ENCODE results near the gene IFNGR1.
"Not testable (repeated sequence)": the region's sequence is repeated elsewhere in the genome, so short reads cannot be mapped to it uniquely, and the experiment has no call there.

The IFNGR1 gene

DNA sequence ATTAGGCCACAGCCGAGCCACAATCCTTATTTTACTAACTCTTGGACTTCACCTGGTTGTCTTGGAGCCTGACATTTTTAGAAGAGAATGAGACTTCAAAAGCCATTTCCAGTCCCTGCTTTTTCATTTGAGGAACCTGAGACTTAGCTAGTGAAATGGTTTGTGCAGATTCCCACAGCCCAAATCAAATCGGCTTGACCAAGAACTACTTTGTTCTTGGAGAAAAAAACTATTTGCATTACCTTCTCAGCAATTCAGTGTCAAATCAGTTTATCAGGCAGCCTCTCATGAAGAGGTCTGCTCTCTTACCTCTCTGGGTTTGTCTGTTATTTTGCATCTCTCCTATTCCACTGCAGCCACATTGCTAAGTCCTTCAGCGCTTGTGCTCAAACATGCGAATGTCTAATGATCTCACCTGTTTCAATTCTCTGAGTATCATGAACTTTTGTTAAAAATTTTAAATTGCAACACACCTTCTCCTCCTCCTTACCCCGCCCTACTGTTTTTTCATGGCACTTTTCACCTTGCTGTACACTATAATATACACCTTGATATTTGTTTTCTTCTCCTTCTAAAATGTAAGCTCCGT is 573 bp upstream of the IFNGR1 start:
- TF ChIP-seq CTCF (IDR thresholded peaks at IDR 0.05; ENCODE audit: low read depth, low read length, missing control alignments) = no peak
- peak overlapping the region; percentile 84 for H3K4me3 ChIP-seq (ENCODE audit: low read depth, low read length)
- no peak for DNase-seq (ENCODE audit: low read depth)

- DNase-seq (ENCODE audit: low read depth) = no peak
- TF ChIP-seq CTCF (IDR thresholded peaks at IDR 0.05; ENCODE audit: low read depth, low read length, missing control alignments) = no peak
- H3K4me3 ChIP-seq (ENCODE audit: low read depth, low read length) = peak overlapping the region; percentile 84
Measured at GRCh38 chr6:137218473-137218916, 690 bp downstream of the IFNGR1 start.

DNA sequence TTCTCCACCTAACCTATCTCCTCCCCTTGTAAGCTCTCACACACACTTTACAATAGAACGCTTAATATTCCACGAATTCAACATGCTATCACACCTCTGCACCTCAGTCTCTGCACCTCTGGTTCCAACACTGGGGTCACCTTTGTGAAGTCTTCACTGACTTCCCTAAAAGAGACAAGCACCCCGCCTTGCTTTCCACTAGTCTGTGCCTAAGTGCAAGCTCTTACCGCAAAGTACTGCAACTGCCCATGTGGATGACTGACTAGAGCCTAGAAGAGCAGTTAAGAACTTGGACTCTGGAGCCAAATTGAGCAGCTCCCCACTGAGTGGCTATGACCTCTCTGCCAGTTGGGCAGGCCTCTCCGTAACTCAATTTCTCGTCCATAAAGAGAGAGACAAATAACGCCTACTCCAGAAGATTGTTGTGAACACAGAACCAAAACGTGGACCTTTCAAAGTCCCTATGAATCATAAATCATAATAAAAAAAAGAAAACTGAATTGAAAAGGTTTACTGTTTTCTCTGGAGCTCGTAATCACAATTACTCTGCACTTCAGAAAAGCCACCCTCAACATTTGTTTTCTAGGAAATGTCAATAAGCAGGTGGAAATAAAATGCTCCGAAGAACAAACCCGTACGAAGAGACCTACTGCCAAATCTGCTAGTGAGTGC is 1.2 kb downstream of the IFNGR1 start:
- peak overlapping the region; percentile 84 for H3K4me3 ChIP-seq (ENCODE audit: low read depth, low read length)
- TF ChIP-seq CTCF (IDR thresholded peaks at IDR 0.05; ENCODE audit: low read depth, low read length, missing control alignments) = no peak
- no peak for DNase-seq (ENCODE audit: low read depth)

GRCh38 chr6:137216875-137217553 is 2.2 kb downstream of the IFNGR1 start:
- peak overlapping the region; percentile 84 for H3K4me3 ChIP-seq (ENCODE audit: low read depth, low read length)
- TF ChIP-seq CTCF (IDR thresholded peaks at IDR 0.05; ENCODE audit: low read depth, low read length, missing control alignments) = no peak
- no peak for DNase-seq (ENCODE audit: low read depth)

GRCh38 chr6:137216106-137216505 is 3.1 kb downstream of the IFNGR1 start:
- H3K4me3 ChIP-seq (ENCODE audit: low read depth, low read length) = peak overlapping the region; percentile 84; the same call in 1 of the 2 replicates
- no peak for TF ChIP-seq CTCF (IDR thresholded peaks at IDR 0.05; ENCODE audit: low read depth, low read length, missing control alignments)
- DNase-seq (ENCODE audit: low read depth) = no peak

GRCh38 chr6:137215630-137216029 is 3.6 kb downstream of the IFNGR1 start:
- not testable (repeated sequence) for H3K4me3 ChIP-seq (ENCODE audit: low read depth, low read length)

DNA sequence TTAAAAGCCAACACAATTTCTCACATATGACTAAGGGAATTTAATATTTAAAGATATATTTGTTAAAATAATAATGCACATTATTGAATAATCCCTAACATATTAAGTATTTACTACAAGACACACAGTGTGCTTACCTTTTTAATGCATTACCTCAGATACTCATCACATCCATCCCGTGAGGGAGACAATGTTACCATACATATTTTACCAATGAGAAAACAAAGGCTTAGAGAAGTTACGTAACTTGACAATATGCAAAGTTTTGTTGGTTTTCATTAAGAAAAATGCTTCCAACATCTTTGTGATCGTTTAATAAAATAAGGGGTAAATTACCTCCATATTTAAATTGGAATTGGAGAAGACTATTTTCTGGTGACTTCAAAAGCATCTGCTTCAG is 4.3 kb downstream of the IFNGR1 start:
- no peak for TF ChIP-seq CTCF (IDR thresholded peaks at IDR 0.05; ENCODE audit: low read depth, low read length, missing control alignments)

More at GRCh38 chr6:137215630-137216029, 3.6 kb downstream of the IFNGR1 start:
- not testable (repeated sequence) for DNase-seq (ENCODE audit: low read depth)

More for the DNA sequence above, 4.3 kb downstream of the IFNGR1 start:
- DNase-seq (ENCODE audit: low read depth) = no peak
- no peak overlapping the region for H3K4me3 ChIP-seq (ENCODE audit: low read depth, low read length)
